ENCODE measurements around the gene IGLL1. TPM values are rescaled to one million over a fixed set of nuclear protein-coding genes. Genes with fewer than 3 reads are reported as not detected.

The IGLL1 gene
- total and polyA plus RNA-seq, 4 donors, result 17.4 TPM; not detected in 3

DNA sequence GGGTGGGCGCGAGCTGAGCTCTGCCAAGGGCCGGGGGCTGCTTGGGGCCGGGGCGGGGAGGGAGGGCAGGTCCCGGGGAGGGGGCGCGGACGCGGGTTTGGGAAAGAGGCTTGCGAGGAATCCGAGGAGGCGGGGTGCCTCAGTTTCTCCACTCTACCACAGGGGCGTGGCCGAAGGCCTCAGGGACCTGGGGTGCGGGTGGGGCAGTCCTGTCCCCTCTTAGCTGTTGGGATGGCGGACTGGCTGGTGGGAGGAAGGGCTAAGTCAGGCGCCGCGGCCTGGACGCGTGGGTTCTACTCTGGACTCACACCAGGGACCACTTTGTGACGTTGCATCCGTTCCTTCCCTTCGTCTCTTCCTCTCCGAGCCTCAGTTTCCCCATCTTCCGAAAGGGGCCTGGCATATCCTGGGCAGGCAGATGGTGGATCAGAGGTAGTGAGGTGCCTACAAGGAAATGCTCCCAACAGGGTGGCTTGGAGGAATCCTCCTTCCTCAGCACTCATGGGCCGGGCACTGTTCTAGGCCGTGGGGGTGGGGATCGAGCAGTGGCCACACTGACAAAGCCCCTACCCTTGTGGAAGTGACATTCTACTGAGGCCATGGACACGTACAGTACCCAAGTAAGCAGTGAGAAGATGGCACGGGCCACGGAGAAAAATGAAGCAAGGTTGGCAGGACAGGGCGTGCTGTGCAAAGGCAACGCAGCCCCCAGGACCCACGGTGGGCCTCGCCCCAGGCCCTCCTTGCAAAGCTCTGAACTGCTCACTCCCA lies 13.2 kb downstream of the IGLL1 start:
- no peaks in the 10 kb centered on the region for H3K27me3 ChIP-seq (ENCODE audit: control insufficient read depth in 4 of 4, insufficient read depth in 4 of 4, low read length in 3 of 4)
- no peak overlapping the region for H3K9ac ChIP-seq (ENCODE audit: low read depth in 1 of 2, low read length in 2 of 2)
- 67% methylated on average over 37 of the region's 37 CpGs for WGBS
- H3K4me3 ChIP-seq (ENCODE audit: low read depth in 1 of 3, low read length in 3 of 3), result peak overlapping the region in 1 of 3 donors; percentile 50
- no peak overlapping the region for H3K27ac ChIP-seq (ENCODE audit: low read depth in 1 of 2, low read length in 2 of 2)
- H3K9me3 ChIP-seq (ENCODE audit: control insufficient read depth in 4 of 4, low read length in 3 of 4), result no peaks in the 10 kb centered on the region
- H3K4me1 ChIP-seq (ENCODE audit: control insufficient read depth in 4 of 4, insufficient read depth in 4 of 4, low read length in 3 of 4), result peaks cover 2 to 9% (median 6%) of the 10 kb centered on the region in 4 donors
- H3K36me3 ChIP-seq (ENCODE audit: control insufficient read depth in 4 of 4, insufficient read depth in 3 of 4, low read depth in 1 of 4, low read length in 3 of 4), result no peaks in the 10 kb centered on the region
- TF ChIP-seq HNF4A (conservative IDR thresholded peaks at IDR 0.05) (no peak), SP1 (IDR thresholded peaks at IDR 0.05) (no peak), RAD21 (IDR thresholded peaks at IDR 0.05) (no peak), TAF1 (conservative IDR thresholded peaks at IDR 0.05) (no peak), YY1 (IDR thresholded peaks at IDR 0.05) (no peak)
- TF ChIP-seq, protein P1, sequence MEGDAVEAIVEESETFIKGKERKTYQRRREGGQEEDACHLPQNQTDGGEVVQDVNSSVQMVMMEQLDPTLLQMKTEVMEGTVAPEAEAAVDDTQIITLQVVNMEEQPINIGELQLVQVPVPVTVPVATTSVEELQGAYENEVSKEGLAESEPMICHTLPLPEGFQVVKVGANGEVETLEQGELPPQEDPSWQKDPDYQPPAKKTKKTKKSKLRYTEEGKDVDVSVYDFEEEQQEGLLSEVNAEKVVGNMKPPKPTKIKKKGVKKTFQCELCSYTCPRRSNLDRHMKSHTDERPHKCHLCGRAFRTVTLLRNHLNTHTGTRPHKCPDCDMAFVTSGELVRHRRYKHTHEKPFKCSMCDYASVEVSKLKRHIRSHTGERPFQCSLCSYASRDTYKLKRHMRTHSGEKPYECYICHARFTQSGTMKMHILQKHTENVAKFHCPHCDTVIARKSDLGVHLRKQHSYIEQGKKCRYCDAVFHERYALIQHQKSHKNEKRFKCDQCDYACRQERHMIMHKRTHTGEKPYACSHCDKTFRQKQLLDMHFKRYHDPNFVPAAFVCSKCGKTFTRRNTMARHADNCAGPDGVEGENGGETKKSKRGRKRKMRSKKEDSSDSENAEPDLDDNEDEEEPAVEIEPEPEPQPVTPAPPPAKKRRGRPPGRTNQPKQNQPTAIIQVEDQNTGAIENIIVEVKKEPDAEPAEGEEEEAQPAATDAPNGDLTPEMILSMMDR (IDR thresholded peaks at IDR 0.05; ENCODE audit: low read depth, low read length, missing input control), result no peak
- DNase-seq (ENCODE audit: low spot score), result no peak

DNA sequence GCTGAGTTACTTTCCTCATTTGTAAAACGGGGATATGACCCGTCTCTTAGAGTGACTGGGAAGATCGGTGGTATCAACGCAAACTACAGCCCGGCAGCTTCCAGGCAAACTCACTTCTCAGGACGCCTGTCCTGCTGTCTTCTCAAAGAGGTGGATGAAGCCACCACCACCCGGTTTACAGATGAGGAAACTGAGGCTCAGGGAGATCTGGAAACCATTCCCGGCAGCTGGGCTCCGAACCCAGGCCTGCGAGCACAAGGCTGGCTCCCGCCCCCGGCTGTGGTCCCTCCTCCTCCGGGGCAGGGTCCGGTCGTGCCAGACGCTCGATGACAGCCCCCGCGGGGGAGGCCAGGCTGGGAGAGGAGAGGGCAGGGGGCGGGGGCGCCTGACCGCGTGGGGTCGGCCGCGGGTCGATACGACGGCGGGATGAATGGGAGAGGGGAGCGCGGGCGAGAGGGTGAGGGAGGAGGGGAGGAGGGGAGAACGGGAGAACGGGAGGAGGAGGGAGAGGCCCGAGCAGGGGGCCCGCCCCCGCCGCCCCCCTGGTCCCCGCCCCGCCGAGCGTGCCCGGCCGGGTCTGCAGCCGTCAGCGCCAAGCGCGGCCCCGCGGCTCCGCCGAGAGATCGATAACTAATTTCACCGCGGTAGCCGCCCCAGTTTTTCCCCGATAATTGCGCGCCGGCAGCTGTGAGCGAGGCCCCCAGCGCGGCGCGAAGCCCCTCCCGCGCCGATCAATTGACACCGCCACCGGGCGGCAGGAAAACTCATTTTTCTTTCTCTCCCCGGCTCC lies 14.0 kb downstream of the IGLL1 start:
- Histone ChIP-seq H3K36me3 (ENCODE audit: control insufficient read depth in 4 of 4, insufficient read depth in 3 of 4, low read depth in 1 of 4, low read length in 3 of 4) (no peaks in the 10 kb centered on the region), H3K9ac (ENCODE audit: low read depth in 1 of 2, low read length in 2 of 2) (peak overlapping the region in 1 of 2 donors; percentile 53), H3K9me3 (ENCODE audit: control insufficient read depth in 4 of 4, low read length in 3 of 4) (no peaks in the 10 kb centered on the region), H3K27me3 (ENCODE audit: control insufficient read depth in 4 of 4, insufficient read depth in 4 of 4, low read length in 3 of 4) (no peaks in the 10 kb centered on the region), H3K4me3 (ENCODE audit: low read depth in 1 of 3, low read length in 3 of 3) (peak overlapping the region in 2 of 3 donors; percentile 50 to 55), H3K27ac (ENCODE audit: low read depth in 1 of 2, low read length in 2 of 2) (no peak overlapping the region), H3K4me1 (ENCODE audit: control insufficient read depth in 4 of 4, insufficient read depth in 4 of 4, low read length in 3 of 4) (peaks cover 2 to 9% (median 6%) of the 10 kb centered on the region in 4 donors)
- peak; percentile 79 for DNase-seq (ENCODE audit: low spot score)
- WGBS, result 2% methylated on average over 73 of the region's 73 CpGs
- TF ChIP-seq GABPA (IDR thresholded peaks at IDR 0.05 in 1 of 2, conservative IDR thresholded peaks at IDR 0.05 in 1 of 2), result no peak
- TF ChIP-seq HNF4A (conservative IDR thresholded peaks at IDR 0.05), result peak in 1 of 2 donors; percentile 19
- no peak for TF ChIP-seq FOXA2 (IDR thresholded peaks at IDR 0.05)
- no peak for TF ChIP-seq YY1 (IDR thresholded peaks at IDR 0.05)
- TF ChIP-seq, protein P2, sequence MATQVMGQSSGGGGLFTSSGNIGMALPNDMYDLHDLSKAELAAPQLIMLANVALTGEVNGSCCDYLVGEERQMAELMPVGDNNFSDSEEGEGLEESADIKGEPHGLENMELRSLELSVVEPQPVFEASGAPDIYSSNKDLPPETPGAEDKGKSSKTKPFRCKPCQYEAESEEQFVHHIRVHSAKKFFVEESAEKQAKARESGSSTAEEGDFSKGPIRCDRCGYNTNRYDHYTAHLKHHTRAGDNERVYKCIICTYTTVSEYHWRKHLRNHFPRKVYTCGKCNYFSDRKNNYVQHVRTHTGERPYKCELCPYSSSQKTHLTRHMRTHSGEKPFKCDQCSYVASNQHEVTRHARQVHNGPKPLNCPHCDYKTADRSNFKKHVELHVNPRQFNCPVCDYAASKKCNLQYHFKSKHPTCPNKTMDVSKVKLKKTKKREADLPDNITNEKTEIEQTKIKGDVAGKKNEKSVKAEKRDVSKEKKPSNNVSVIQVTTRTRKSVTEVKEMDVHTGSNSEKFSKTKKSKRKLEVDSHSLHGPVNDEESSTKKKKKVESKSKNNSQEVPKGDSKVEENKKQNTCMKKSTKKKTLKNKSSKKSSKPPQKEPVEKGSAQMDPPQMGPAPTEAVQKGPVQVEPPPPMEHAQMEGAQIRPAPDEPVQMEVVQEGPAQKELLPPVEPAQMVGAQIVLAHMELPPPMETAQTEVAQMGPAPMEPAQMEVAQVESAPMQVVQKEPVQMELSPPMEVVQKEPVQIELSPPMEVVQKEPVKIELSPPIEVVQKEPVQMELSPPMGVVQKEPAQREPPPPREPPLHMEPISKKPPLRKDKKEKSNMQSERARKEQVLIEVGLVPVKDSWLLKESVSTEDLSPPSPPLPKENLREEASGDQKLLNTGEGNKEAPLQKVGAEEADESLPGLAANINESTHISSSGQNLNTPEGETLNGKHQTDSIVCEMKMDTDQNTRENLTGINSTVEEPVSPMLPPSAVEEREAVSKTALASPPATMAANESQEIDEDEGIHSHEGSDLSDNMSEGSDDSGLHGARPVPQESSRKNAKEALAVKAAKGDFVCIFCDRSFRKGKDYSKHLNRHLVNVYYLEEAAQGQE (IDR thresholded peaks at IDR 0.05), result no peak
- no peak for TF ChIP-seq NR2F2 (IDR thresholded peaks at IDR 0.05)

All from liver (tissue), 9 donors.